Liver (tissue), 9 donors: Measurements from ENCODE around the gene SFTA2. TPM values are rescaled to one million over a fixed set of nuclear protein-coding genes. Genes with fewer than 3 reads are reported as not detected.

Experiments
- DNase-seq: peaks from one replicate; pipeline ENCODE4 v3.0.0-alpha.2; 2017; ENCODE audit warnings: low spot score
- H3K27ac ChIP-seq, 2 donors: one replicate each; pipeline ENCODE4 v1.7.0; 2013; ENCODE audit warnings: inconsistent platforms in 2 of 2, low read length in 2 of 2, control low read depth in 1 of 2, low read depth in 1 of 2, mild to moderate bottlenecking in 1 of 2
- H3K27me3 ChIP-seq, 4 donors: one replicate each; pipeline versions ENCODE4 v1.6.1 to v1.7.0; 2013; ENCODE audit warnings: low read length in 3 of 4, inconsistent platforms in 1 of 4, mild to moderate bottlenecking in 1 of 4, moderate library complexity in 1 of 4; ENCODE audit not compliant: control insufficient read depth in 4 of 4, insufficient read depth in 4 of 4
- H3K36me3 ChIP-seq, 4 donors: one replicate each; pipeline versions ENCODE4 v1.6.1 to v1.7.0; 2013; ENCODE audit warnings: low read length in 3 of 4, mild to moderate bottlenecking in 3 of 4, low read depth in 1 of 4, moderate library complexity in 1 of 4; ENCODE audit not compliant: control insufficient read depth in 4 of 4, insufficient read depth in 3 of 4
- H3K4me1 ChIP-seq, 4 donors: one replicate each; pipeline versions ENCODE4 v1.6.1 to v1.7.0; 2013; ENCODE audit warnings: low read length in 3 of 4, mild to moderate bottlenecking in 3 of 4, moderate library complexity in 1 of 4; ENCODE audit not compliant: control insufficient read depth in 4 of 4, insufficient read depth in 4 of 4
- H3K4me3 ChIP-seq, 3 donors: one replicate each; pipeline versions ENCODE4 v1.6.1 to v1.7.0; 2013; ENCODE audit warnings: low read length in 3 of 3, control low read depth in 1 of 3, low read depth in 1 of 3, mild to moderate bottlenecking in 1 of 3
- H3K9ac ChIP-seq, 2 donors: one replicate each; pipeline ENCODE4 v1.7.0; 2013; ENCODE audit warnings: low read length in 2 of 2, mild to moderate bottlenecking in 2 of 2, moderate library complexity in 2 of 2, control low read depth in 1 of 2, low read depth in 1 of 2
- H3K9me3 ChIP-seq, 4 donors: one replicate each; pipeline versions ENCODE4 v1.6.1 to v1.7.0; 2013; ENCODE audit warnings: low read length in 3 of 4; ENCODE audit not compliant: control insufficient read depth in 4 of 4
- ATF3 ChIP-seq: IDR thresholded peaks from 2 replicates; pipeline ENCODE4 v1.6.1; 2016; ENCODE audit warnings: antibody characterized with exemption
- CTCF ChIP-seq: fragments of 150-350 bp; IDR thresholded peaks from 2 replicates; pipeline ENCODE4 v1.5.1; 2017; ENCODE audit warnings: improper control_type of control experiment, low read depth, low read length; ENCODE audit not compliant: missing input control
- EGR1 ChIP-seq, 2 donors: IDR thresholded peaks; 2 replicates each; pipeline ENCODE4 v1.6.1; 2016 to 2018; ENCODE audit warnings: antibody characterized with exemption in 2 of 2, low read depth in 2 of 2
- FOXA1 ChIP-seq: IDR thresholded peaks from 2 replicates; pipeline ENCODE4 v1.6.1; 2016; ENCODE audit warnings: antibody characterized with exemption
- FOXA2 ChIP-seq: IDR thresholded peaks from 2 replicates; pipeline ENCODE4 v1.6.1; 2016; ENCODE audit warnings: antibody characterized with exemption
- GABPA ChIP-seq, 2 donors: IDR thresholded peaks in 1 of 2; conservative IDR thresholded peaks in 1 of 2; 2 replicates each; pipeline ENCODE4 v1.6.1; 2016; ENCODE audit warnings: antibody characterized with exemption in 2 of 2, mild to moderate bottlenecking in 1 of 2, moderate library complexity in 1 of 2
- HNF4A ChIP-seq, 2 donors: conservative IDR thresholded peaks; 2 replicates each; pipeline ENCODE4 v1.6.1; 2016; ENCODE audit warnings: antibody characterized with exemption in 2 of 2, mild to moderate bottlenecking in 2 of 2
- HNF4G ChIP-seq: IDR thresholded peaks from 2 replicates; pipeline ENCODE4 v1.6.1; 2016; ENCODE audit warnings: antibody characterized with exemption
- JUND ChIP-seq, 2 donors: IDR thresholded peaks; 2 replicates each; pipeline ENCODE4 v1.6.1; 2016; ENCODE audit warnings: antibody characterized with exemption in 2 of 2
- MAX ChIP-seq: IDR thresholded peaks from 2 replicates; pipeline ENCODE4 v1.6.1; 2016; ENCODE audit warnings: antibody characterized with exemption
- NR2F2 ChIP-seq: IDR thresholded peaks from 2 replicates; pipeline ENCODE4 v1.6.1; 2016; ENCODE audit warnings: antibody characterized with exemption
- RAD21 ChIP-seq, 2 donors: IDR thresholded peaks; 2 replicates each; pipeline ENCODE4 v1.6.1; 2016; ENCODE audit warnings: antibody characterized with exemption in 2 of 2, mild to moderate bottlenecking in 2 of 2
- REST ChIP-seq: IDR thresholded peaks from 2 replicates; pipeline ENCODE4 v1.6.1; 2016; ENCODE audit warnings: antibody characterized with exemption, mild to moderate bottlenecking
- RXRA ChIP-seq, 2 donors: IDR thresholded peaks; 2 replicates each; pipeline ENCODE4 v1.6.1; 2017 to 2018; ENCODE audit warnings: antibody characterized with exemption in 2 of 2, mild to moderate bottlenecking in 1 of 2
- SP1 ChIP-seq: IDR thresholded peaks from 2 replicates; pipeline ENCODE4 v1.6.1; 2018; ENCODE audit warnings: antibody characterized with exemption, mild to moderate bottlenecking
- TAF1 ChIP-seq: conservative IDR thresholded peaks from 2 replicates; pipeline ENCODE4 v1.6.1; 2016; ENCODE audit warnings: antibody characterized with exemption, mild to moderate bottlenecking
- YY1 ChIP-seq: IDR thresholded peaks from 2 replicates; pipeline ENCODE4 v1.6.1; 2016; ENCODE audit warnings: antibody characterized with exemption, mild to moderate bottlenecking
- ZBTB33 ChIP-seq: IDR thresholded peaks from 2 replicates; pipeline ENCODE4 v1.6.1; 2016; ENCODE audit warnings: antibody characterized with exemption
- WGBS: extraction: QIAGEN DNeasy Blood & Tissue Kit; methylation state at CpG from one replicate; pipeline ENCODE4 v1.1.7; 2013; 5-methylcytosine and 5-hydroxymethylcytosine counted together
- polyA plus RNA-seq, 2 donors: library from polyadenylated mRNA; stranded (reverse) in 1 of 2; unstranded in 1 of 2; fragments of 200-250 nt in 1 of 2; fragments of >200 nt in 1 of 2; fragmentation: Nextera tagmentation in 1 of 2; extraction: Ambion mirVana in 1 of 2; gene quantifications; one replicate each; pipeline versions ENCODE4 v1.2.1 to v1.2.3, GENCODE V29; 2013 to 2015
- total RNA-seq, 2 donors: library from RNA; depleted of rRNA; stranded (reverse); fragments of >200 nt; gene quantifications; one replicate each; pipeline ENCODE4 v1.2.3, GENCODE V29; 2014
- donor health status: healthy.
- donor health status: healthy.
- donor health status: healthy.
- donor health status: healthy.
- donor health status: healthy.

SFTA2 gene
- total and polyA plus RNA-seq, 4 donors = 0.60 TPM; not detected in 3

- H3K36me3 ChIP-seq = no peaks in the 10 kb centered on the region
- H3K9me3 ChIP-seq = no peaks in the 10 kb centered on the region
- no peak within 1 kb of the TSS for H3K27ac ChIP-seq
- H3K4me1 ChIP-seq = no peaks in the 10 kb centered on the region
- H3K27me3 ChIP-seq = peaks cover 0 to 5% (median 2%) of the 10 kb centered on the region in 4 donors
- TF ChIP-seq RXRA (IDR thresholded peaks at IDR 0.05) = peak in 1 of 2 donors; percentile 27
- no peak for TF ChIP-seq YY1
- WGBS = 44% methylated on average over 16 of the region's 16 CpGs
- H3K9ac ChIP-seq = no peak within 1 kb of the TSS
- DNase-seq = no peak
- H3K4me3 ChIP-seq = no peak within 1 kb of the TSS
Observed at GRCh38 chr6:30940361-30940986, 8.5 kb upstream of the SFTA2 start, which contains the start of gene MUCL3. TSS of gene MUCL3 (plus strand) at chr6:30940973. CDS start at chr6:30941000, 27 bp downstream.

- no peak for DNase-seq
- TF ChIP-seq SP1 (no peak), JUND (IDR thresholded peaks at IDR 0.05) (no peak), CTCF (no peak), ZBTB33 (no peak), FOXA2 (no peak), REST (no peak), MAX (no peak), EGR1 (IDR thresholded peaks at IDR 0.05; ENCODE audit: low read depth in 2 of 2) (no peak), FOXA1 (no peak), HNF4G (no peak), NR2F2 (no peak), RXRA (IDR thresholded peaks at IDR 0.05) (no peak), HNF4A (conservative IDR thresholded peaks at IDR 0.05) (no peak), GABPA (IDR thresholded peaks at IDR 0.05 in 1 of 2, conservative IDR thresholded peaks at IDR 0.05 in 1 of 2) (no peak), RAD21 (IDR thresholded peaks at IDR 0.05) (no peak), ATF3 (no peak), TAF1 (no peak), YY1 (no peak)
Observed at GRCh38 chr6:30939473-30939872, 7.5 kb upstream of the SFTA2 start.

More at GRCh38 chr6:30939473-30939872, 7.5 kb upstream of the SFTA2 start:
- 70% methylated on average over 3 of the region's 3 CpGs for WGBS
- no peaks in the 10 kb centered on the region for H3K4me1 ChIP-seq
- no peak overlapping the region for H3K4me3 ChIP-seq
- H3K27ac ChIP-seq = no peak overlapping the region
- H3K9me3 ChIP-seq = no peaks in the 10 kb centered on the region
- peaks cover 0 to 5% (median 2%) of the 10 kb centered on the region in 4 donors for H3K27me3 ChIP-seq
- no peak overlapping the region for H3K9ac ChIP-seq
- no peaks in the 10 kb centered on the region for H3K36me3 ChIP-seq
